Activated CD8-positive, alpha-beta T cell treated with anti-CD3 and anti-CD28 coated beads for 36 hours (primary cell): ENCODE data around the gene IFT57. TPM values are rescaled to one million over a fixed set of nuclear protein-coding genes. Genes with fewer than 3 reads are reported as not detected.

Source experiments
- ATAC-seq: fragments of 200-7000 bp; cut with Tn5 transposase; one replicate; pipeline ENCODE4 v1.10.0; 2021; ENCODE audit warnings: mild to moderate bottlenecking, moderate library complexity
- CTCF ChIA-PET: fragments of 350-600 bp; sonication (Branson Sonifier 250); formaldehyde crosslinking; loops from one replicate; lab custom pipeline; 2021; ENCODE audit warnings: antibody characterized with exemption; lab: Charles Lee
- POLR2A ChIA-PET: fragments of 350-600 bp; sonication (Branson Sonifier 250); formaldehyde crosslinking; loops from one replicate; lab custom pipeline; 2021; ENCODE audit warnings: antibody characterized with exemption; lab: Charles Lee
- DNase-seq: peaks from one replicate; pipeline ENCODE4 v3.0.0-alpha.2; 2020
- H3K27ac Mint-ChIP-seq: one replicate; pipeline ENCODE4 v1.8.0; 2021; ENCODE audit warnings: mild to moderate bottlenecking, mixed read lengths
- H3K27me3 Mint-ChIP-seq: one replicate; pipeline ENCODE4 v1.8.0; 2021; ENCODE audit warnings: mixed read lengths
- H3K36me3 Mint-ChIP-seq: one replicate; pipeline ENCODE4 v1.8.0; 2021; ENCODE audit warnings: low read depth, mixed read lengths
- H3K4me1 Mint-ChIP-seq: one replicate; pipeline ENCODE4 v1.8.0; 2021; ENCODE audit warnings: low read depth, mixed read lengths
- H3K4me3 Mint-ChIP-seq: one replicate; pipeline ENCODE4 v1.8.0; 2021; ENCODE audit warnings: mild to moderate bottlenecking, moderate library complexity, mixed read lengths
- H3K9me3 Mint-ChIP-seq: one replicate; pipeline ENCODE4 v1.8.0; 2021; ENCODE audit warnings: mixed read lengths
- CTCF ChIP-seq: fragments of 200-600 bp; IDR thresholded peaks from one replicate; pipeline ENCODE4 v1.8.0; 2022; ENCODE audit warnings: antibody characterized with exemption, mild to moderate bottlenecking
- intact Hi-C: fragments of 100-400 bp; cut with micrococcal nuclease; formaldehyde crosslinking; loops from one replicate; pipeline ENCODE4 v1.10.0; 2022
- total RNA-seq, 2 experiments: library from RNA; stranded (reverse); gene quantifications; one replicate each; pipeline ENCODE4 v1.2.3, GENCODE V29; 2021

IFT57 gene
- total RNA-seq, 2 experiments from 2014 or later, result 30.9 to 35.3 TPM

DNA sequence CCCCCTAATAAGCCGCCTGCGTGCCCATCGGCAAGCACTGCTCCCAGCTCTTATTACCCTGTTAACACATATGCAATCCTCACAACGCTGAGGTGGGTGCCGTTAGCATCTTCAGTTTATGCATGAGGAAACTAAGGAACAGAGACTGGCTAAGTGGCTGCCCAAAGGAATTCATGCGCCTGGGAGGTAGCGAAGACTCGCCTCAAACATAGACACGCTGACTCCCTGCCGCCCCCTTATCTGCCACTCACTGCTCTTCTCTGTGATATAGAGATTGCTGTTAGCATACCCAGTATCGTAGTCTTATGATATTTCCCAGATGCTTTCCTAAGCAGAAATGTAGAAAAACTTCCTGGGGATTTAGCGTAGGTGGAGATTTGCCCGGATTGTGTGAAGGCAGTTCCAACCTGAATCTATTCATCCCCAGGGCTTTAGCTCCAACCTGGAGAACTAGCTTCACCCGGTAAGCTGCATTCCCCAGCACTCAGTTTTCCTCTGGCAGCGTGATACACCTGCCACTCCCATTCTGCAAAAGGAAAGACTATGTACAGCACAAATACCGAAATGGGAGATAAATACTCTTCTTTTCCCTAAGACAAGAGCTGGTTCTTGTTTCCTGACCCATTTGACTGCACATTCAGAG lies 107.7 kb downstream of the IFT57 start:
- no peak overlapping the region for H3K4me3 Mint-ChIP-seq
- DNase-seq (no peak), ATAC-seq (no peak)
- H3K4me1 Mint-ChIP-seq, result peaks cover 31% of the 10 kb centered on the region
- no peak for TF ChIP-seq CTCF
- CTCF ChIA-PET, result interaction anchor here (0.8 to 1.6 kb wide), 4 partner anchors 8 to 187 kb away, joined by 3 to 4 read pairs (median 4); no protein-coding TSS in a partner anchor
- peaks cover 4% of the 10 kb centered on the region for H3K9me3 Mint-ChIP-seq
- POLR2A ChIA-PET, result interaction anchor here (0.8 kb wide), 1 partner anchor 11 kb away, joined by 3 read pairs; no protein-coding TSS in a partner anchor
- H3K36me3 Mint-ChIP-seq, result no peaks in the 10 kb centered on the region
- H3K27me3 Mint-ChIP-seq, result no peaks in the 10 kb centered on the region
- intact Hi-C loops, result no loop called here
- H3K27ac Mint-ChIP-seq, result no peak overlapping the region

- POLR2A ChIA-PET, result no interaction called here
- DNase-seq (no peak), ATAC-seq (no peak)
- Mint-ChIP-seq H3K36me3 (no peaks in the 10 kb centered on the region), H3K4me1 (peaks cover 25% of the 10 kb centered on the region), H3K27me3 (no peaks in the 10 kb centered on the region), H3K27ac (no peak overlapping the region), H3K4me3 (no peak overlapping the region), H3K9me3 (peaks cover 2% of the 10 kb centered on the region)
- TF ChIP-seq CTCF, result no peak
- CTCF ChIA-PET, result interaction anchor here (1.5 kb wide), 1 partner anchor 187 kb away, joined by 4 read pairs; no protein-coding TSS in a partner anchor
- intact Hi-C loops, result no loop called here
These were observed 108.2 kb downstream of the IFT57 start for GRCh38 chr3:108113975-108114374.

DNA sequence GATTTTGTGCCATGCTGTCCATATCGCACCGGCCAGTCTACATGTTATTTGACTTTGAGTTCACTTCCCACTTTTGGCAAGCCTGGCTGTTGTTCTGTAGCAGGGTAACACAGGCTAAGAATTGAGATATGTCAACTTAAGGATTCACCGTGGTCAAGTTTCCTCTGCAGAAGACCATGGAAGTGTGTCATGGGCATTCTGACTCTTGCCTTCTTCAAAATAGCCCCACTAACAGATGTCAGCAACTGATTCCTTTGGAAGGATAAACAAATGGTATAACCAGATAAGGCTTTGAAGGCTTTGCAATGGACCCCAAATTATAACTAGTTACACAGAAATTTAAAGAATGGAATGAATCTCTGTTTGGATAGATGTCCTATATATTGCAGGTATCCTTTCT lies 111.3 kb downstream of the IFT57 start:
- TF ChIP-seq CTCF, result no peak
- ChIA-PET POLR2A (no interaction called here), CTCF (no interaction called here)
- intact Hi-C loops, result no loop called here
- Mint-ChIP-seq H3K4me3 (no peak overlapping the region), H3K9me3 (no peaks in the 10 kb centered on the region), H3K27ac (no peak overlapping the region), H3K27me3 (no peaks in the 10 kb centered on the region), H3K4me1 (peaks cover 8% of the 10 kb centered on the region), H3K36me3 (no peaks in the 10 kb centered on the region)
- no peak for DNase-seq
- no peak for ATAC-seq

Other genes starting within 250 kb of the IFT57 start
- 10 to 100 TPM; 88.7 to 91.6 TPM for gene CD47, start 131.4 kb downstream of the IFT57 start, total RNA-seq
- 1 to 10 TPM; 1.7 to 2.2 TPM for gene HHLA2, start 74.1 kb upstream of the IFT57 start, total RNA-seq